ENCODE measurements around the gene VAPB.
"Not testable (repeated sequence)": the region's sequence is repeated elsewhere in the genome, so short reads cannot be mapped to it uniquely, and the experiment has no call there.

Gene VAPB

DNA sequence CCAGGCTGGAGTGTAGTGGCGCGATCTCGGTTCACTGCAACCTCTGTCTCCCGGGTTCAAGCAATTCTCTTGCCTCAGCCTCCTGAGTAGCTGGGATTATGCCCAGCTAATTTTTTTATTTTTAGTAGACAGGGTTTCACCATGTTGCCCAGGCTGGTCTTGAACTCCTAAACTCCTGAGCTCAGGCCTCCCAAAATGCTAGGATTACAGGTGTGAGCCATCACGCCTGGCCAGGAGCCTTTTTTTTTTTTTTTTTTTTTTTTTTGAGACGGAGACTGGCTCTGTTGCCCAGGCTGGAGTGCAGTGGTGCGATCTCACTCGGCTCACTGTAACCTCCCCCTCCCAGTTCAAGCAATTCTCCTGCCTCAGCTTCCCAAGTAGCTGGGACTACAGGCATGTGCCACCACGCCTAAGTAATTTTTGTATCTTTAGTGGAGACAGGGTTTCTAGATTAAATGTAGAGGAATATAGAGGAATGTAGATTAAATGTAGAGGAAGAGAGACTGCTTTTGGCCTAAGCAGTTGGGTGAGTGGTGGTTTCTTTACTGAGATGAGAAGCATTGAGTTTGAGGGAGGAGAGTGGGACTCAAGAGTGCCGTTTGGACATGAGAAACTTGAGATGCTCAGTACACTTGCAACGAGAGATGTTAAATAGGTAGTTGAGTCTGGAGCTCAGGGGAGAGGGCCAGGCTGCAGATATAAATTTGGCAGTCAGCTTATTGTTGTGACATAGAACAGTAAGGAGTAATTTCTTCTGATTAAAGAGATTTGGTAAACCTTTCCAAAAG lies 16.7 kb downstream of the VAPB start:
- no peak for DNase-seq (ENCODE audit: low read depth)
- no peak overlapping the region for H3K4me3 ChIP-seq (ENCODE audit: low read depth, low read length)
- TF ChIP-seq CTCF (IDR thresholded peaks at IDR 0.05; ENCODE audit: control insufficient read depth, extremely low read depth, insufficient read depth): no peak

- no peak for TF ChIP-seq CTCF (IDR thresholded peaks at IDR 0.05; ENCODE audit: control insufficient read depth, extremely low read depth, insufficient read depth)
- no peak overlapping the region for H3K4me3 ChIP-seq (ENCODE audit: low read depth, low read length)
- no peak for DNase-seq (ENCODE audit: low read depth)
Observed at GRCh38 chr20:58406422-58407001, 17.5 kb downstream of the VAPB start.

DNA sequence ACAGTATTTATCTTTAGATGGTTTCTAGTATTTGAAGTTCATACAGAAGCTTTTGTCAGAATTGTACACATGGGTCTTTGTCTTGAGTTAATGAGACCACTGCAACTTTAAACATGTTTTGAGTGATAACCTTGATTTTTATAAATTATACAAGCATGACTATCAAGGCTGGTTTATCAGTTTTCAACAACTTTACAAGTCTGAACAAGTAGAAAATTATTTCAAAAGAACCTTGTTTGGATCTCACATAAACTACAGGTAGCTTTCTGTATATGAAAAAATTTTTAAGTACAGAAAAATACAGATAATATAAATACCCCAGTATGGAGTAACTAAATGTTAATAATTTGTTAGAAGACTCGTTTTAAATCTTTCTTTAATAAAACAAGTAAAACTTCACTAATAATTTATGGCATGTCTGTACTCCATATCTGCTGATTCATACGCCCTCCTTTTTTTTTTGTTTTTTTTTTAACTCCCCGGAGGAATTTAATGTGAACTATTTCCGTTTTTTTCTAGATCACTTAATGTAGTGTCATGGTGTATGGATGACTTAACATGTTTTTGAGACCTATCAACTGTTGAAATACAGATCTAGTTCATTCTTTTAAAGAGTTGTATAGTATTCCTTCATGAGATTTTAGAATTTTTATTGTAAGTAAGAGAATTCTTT lies 18.3 kb downstream of the VAPB start:
- no peak for DNase-seq (ENCODE audit: low read depth)
- no peak overlapping the region for H3K4me3 ChIP-seq (ENCODE audit: low read depth, low read length)
- TF ChIP-seq CTCF (IDR thresholded peaks at IDR 0.05; ENCODE audit: control insufficient read depth, extremely low read depth, insufficient read depth): no peak

- DNase-seq (ENCODE audit: low read depth): no peak
- TF ChIP-seq CTCF (IDR thresholded peaks at IDR 0.05; ENCODE audit: control insufficient read depth, extremely low read depth, insufficient read depth): no peak
- no peak overlapping the region for H3K4me3 ChIP-seq (ENCODE audit: low read depth, low read length)
Observed at GRCh38 chr20:58407966-58408557, 19.0 kb downstream of the VAPB start.

DNA sequence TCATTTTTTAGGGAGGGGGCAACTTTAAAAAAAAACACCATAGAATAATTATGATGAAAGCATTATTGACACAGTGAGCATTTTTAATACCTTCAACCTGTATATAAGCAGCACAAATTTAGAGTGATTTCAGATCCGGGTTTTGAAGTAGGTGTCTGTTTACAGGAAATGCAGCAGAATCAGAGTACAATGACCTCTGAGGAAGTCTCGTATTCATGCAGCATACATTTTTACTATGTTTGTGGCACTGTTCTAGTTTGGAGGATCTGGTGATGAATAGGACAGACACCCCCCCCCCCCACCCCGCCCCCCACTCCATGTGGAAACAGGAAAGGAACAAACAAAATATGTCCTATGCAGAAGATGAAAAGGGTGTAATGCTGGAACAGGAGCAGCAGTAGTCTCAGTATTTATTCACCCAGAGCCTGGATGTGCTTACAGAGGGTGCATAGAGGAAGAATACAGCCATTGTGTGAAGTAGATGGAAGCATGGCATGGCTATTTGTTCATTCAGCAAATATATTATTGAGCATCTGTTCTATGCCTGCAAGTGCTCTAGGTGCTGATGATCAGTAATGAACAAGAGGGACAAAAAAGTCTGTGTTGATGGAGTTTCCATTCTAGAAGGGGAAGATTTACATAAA lies 19.7 kb downstream of the VAPB start:
- H3K4me3 ChIP-seq (ENCODE audit: low read depth, low read length): no peak overlapping the region
- no peak for DNase-seq (ENCODE audit: low read depth)
- TF ChIP-seq CTCF (IDR thresholded peaks at IDR 0.05; ENCODE audit: control insufficient read depth, extremely low read depth, insufficient read depth): no peak

- DNase-seq (ENCODE audit: low read depth); H3K4me3 ChIP-seq (ENCODE audit: low read depth, low read length): not testable (repeated sequence)
Observed at GRCh38 chr20:58414216-58414615, 25.2 kb downstream of the VAPB start.

GRCh38 chr20:58414786-58415185 lies 25.8 kb downstream of the VAPB start:
- H3K4me3 ChIP-seq (ENCODE audit: low read depth, low read length); DNase-seq (ENCODE audit: low read depth): not testable (repeated sequence)

All from LNCaP clone FGC (cell line).